Measurements from ENCODE around the gene SLCO4C1.

DNA sequence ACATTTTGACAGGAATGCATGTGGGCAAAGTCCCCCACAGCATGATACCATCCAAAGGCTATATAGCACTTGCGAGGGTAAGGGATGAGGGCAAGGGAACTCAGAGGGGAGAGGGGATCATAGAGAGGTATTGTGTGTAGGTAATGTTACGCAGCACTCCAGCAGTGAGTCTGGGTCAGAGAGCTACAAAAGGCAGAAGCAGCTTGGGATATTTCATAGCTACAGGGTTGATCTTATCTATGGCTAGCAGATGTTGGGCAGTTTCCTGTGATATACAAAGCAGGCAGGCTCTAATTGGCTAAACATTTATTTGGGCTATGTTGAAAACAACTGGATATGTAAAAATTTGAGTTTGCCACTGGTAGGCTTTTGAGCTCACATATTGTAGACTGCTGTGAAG lies 17.8 kb upstream of the SLCO4C1 start:
- TF ChIP-seq CTCF (IDR thresholded peaks at IDR 0.05; ENCODE audit: poor library complexity, severe bottlenecking) (no peak), EP300 (conservative IDR thresholded peaks at IDR 0.05; ENCODE audit: poor library complexity, severe bottlenecking) (no peak), RAD21 (conservative IDR thresholded peaks at IDR 0.05) (no peak), EZH2 (IDR thresholded peaks at IDR 0.05; ENCODE audit: borderline replicate concordance, insufficient read depth, low read length, poor library complexity, severe bottlenecking) (no peak)
